LNCaP clone FGC (cell line): Measurements from ENCODE around the gene TAF7.
A peak's percentile ranks its signal among the peaks of the same experiment; 100 is the strongest.

ENCODE experiments used
- DNase-seq: peaks from one replicate; pipeline ENCODE4 v3.0.0-alpha.2; 2011; ENCODE audit warnings: low read depth
- H3K4me3 ChIP-seq: 2 replicates; pipeline ENCODE4 v1.5.1; 2011; ENCODE audit warnings: mild to moderate bottlenecking, low read depth, low read length, control low read depth
- CTCF ChIP-seq: IDR thresholded peaks from 2 replicates; pipeline ENCODE4 v1.5.1; 2012; ENCODE audit warnings: mild to moderate bottlenecking; ENCODE audit not compliant: control insufficient read depth, insufficient read depth; ENCODE audit errors: extremely low read depth

TAF7 gene, protein sequence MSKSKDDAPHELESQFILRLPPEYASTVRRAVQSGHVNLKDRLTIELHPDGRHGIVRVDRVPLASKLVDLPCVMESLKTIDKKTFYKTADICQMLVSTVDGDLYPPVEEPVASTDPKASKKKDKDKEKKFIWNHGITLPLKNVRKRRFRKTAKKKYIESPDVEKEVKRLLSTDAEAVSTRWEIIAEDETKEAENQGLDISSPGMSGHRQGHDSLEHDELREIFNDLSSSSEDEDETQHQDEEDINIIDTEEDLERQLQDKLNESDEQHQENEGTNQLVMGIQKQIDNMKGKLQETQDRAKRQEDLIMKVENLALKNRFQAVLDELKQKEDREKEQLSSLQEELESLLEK

DNA sequence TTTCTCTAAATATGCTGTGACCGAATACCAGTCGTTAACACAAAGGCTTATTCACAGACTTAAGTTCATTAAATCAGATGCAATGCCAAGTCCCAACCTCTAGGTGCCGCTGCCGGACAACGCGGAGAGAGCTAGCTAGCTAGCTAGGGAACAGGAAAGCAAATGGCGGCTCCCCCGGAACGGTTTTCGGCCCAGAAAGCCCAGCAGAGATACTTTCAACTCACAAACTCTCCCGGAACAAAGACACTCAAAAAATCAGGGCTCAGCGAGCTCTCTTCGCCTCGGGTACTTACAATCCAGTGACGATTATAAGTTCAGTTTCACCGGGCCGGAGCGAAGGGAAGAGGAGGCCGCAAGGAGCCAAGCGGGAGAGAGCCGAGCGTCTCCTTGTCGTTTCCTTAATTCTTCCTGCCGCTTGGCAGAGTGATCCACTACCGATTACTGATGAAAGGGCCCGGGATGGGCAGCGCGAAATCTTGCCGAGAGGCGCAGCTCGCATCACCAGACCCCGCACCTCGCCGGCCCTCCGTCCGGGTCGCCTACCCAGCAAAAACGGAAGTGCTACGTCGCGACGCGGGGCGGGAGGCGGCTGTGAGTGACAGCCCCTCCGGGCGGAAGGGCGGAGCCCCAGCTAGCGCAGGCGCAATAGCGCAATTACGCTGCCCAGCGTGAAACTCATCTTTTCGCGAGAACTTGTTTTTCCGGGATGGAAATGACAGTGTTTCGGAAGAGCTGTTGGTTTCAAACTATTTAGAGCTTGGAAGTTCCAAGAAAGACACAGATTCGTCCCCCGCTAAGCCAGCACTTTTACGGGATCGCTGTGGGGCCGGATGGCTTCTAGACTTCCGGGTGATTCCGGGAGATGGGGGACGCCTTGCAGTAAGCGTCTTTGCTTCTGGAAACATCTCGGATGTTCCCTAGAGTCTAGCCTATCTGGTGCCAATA lies at the start of gene TAF7:
TSS of gene TAF7 (minus strand) at position 560 of the 945 bp plus-strand sequence. CDS start 740 bp downstream, outside the sequence.
- DNase-seq: peak; percentile 85
- TF ChIP-seq CTCF: peak; percentile 98
- H3K4me3 ChIP-seq: peak within 1 kb of the TSS; percentile 95

DNA sequence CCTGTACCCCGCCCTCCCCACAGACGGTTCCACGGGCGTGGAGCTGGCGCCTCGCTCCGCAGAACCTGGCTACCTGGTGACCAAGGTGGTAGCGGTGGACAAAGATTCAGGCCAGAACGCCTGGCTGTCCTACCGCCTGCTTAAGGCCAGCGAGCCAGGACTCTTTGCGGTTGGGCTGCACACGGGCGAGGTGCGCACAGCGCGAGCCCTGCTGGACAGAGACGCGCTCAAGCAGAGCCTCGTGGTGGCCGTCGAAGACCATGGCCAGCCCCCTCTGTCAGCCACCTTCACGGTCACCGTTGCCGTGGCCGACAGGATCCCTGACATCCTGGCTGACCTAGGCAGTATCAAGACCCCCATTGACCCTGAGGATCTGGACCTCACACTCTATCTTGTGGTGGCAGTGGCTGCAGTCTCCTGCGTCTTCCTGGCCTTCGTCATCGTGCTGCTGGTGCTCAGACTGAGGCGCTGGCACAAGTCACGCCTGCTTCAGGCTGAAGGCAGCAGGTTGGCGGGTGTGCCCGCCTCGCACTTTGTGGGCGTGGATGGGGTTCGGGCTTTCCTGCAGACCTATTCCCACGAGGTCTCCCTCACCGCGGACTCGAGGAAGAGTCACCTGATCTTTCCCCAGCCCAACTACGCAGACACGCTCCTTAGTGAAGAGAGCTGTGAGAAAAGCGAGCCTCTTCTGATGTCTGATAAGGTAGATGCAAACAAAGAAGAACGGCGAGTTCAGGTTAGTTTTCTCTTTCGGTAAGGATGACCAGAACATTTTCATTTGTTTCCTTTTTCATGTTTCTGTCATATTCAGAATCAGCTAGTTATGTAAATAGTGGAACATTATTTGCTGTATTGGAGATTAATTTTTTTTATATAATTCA lies 45.7 kb upstream of the TAF7 start:
- DNase-seq: peak; percentile 90
- TF ChIP-seq CTCF: no peak

DNA sequence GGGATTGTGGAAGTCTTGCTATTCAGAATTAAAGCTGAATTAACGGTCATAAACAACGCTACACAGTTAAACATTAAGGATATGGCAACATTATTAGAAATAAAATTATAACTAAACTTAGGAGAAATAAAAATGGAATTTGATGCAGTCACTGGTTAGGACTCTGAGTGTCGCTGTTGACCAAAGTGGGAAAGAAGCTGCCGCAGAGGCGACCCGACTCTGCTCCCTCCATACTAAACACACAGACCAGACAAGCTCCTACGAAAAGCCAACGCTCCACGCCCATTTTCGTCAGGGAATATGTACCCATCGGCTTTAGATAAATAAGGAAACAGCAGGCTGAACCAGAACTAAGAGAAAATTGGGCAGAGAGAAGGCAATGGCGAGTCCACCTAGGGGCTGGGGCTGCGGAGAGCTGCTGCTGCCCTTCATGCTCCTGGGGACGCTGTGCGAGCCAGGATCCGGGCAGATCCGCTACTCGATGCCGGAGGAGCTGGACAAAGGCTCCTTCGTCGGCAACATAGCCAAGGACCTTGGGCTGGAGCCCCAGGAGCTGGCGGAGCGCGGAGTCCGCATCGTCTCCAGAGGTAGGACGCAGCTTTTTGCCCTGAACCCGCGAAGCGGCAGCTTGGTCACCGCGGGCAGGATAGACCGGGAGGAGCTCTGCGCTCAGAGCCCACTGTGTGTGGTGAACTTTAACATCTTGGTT lies 43.5 kb upstream of the TAF7 start, which contains the start of gene PCDHGA5:
TSS of gene PCDHGA5 (plus strand) at position 211 of the 709 bp plus-strand sequence. CDS start at position 380, 169 bp downstream.
- no peak within 1 kb of the TSS; the same call in 1 of the 2 replicates for H3K4me3 ChIP-seq
- TF ChIP-seq CTCF: no peak
- DNase-seq: no peak

More for the DNA sequence above, 45.7 kb upstream of the TAF7 start:
- H3K4me3 ChIP-seq: no peak overlapping the region

DNA sequence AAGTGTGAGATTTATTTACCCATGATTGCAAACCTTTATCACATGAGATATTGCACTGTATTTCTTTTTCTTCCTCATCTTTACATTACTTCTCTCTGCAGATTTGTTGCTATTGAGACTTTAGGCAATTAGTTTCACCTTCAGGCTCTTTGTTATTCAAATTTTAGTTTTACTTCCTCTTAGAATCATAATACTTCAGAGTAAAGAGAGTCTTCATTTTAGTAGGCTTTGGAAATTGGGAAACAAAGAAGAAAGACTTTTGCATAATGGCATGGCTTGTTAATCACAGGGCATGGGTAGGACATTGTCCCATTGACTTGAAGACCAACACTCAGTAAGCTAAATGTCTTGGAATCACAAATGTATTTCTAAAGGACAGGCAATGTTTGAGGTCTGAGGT lies 42.1 kb upstream of the TAF7 start:
- TF ChIP-seq CTCF: no peak
- no peak for DNase-seq
- H3K4me3 ChIP-seq: no peak overlapping the region

DNA sequence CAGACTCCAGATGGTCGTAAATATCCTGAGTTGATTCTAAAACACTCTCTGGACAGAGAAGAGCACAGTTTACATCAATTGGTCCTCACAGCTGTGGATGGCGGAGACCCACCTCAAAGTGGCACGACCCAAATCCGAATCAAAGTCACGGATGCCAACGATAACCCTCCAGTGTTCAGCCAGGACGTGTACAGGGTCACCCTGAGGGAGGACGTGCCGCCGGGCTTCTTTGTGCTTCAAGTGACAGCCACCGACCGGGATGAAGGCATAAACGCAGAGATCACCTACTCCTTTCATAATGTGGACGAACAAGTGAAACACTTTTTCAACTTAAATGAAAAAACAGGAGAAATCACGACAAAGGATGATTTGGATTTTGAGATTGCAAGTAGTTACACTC lies 40.1 kb upstream of the TAF7 start:
- H3K4me3 ChIP-seq: no peak overlapping the region
- no peak for TF ChIP-seq CTCF
- no peak for DNase-seq

- TF ChIP-seq CTCF: 0 out of 2 replicates have a peak, but pooled peaks have one; percentile 6
- H3K4me3 ChIP-seq: peak within 1 kb of the TSS; percentile 50
- no peak for DNase-seq
Observed at GRCh38 chr5:141359790-141360426, 39.3 kb upstream of the TAF7 start, which contains the start of gene PCDHGB2. PCDHGB2 (plus strand) TSS chr5:141359994; CDS start chr5:141360136, 142 bp downstream.
